Stimulated activated CD4-positive, alpha-beta T cell treated with anti-CD3 and anti-CD28 coated beads, Interleukin-4, amount 100 ng/mL, for 24 hours (primary cell): ENCODE measurements around the gene PDCD11.
"Not testable (repeated sequence)": the region's sequence is repeated elsewhere in the genome, so short reads cannot be mapped to it uniquely, and the experiment has no call there.

Source experiments
- DNase-seq: peaks from one replicate; pipeline ENCODE4 v3.0.0-alpha.2; 2020

The PDCD11 gene

GRCh38 chr10:103478671-103479070 lies 82.2 kb downstream of the PDCD11 start:
- DNase-seq: no peak

GRCh38 chr10:103479135-103479534 lies 82.7 kb downstream of the PDCD11 start, which contains the start of gene CALHM3:
CALHM3 (minus strand) TSS chr10:103479240; CDS start chr10:103479032, 208 bp downstream.
- DNase-seq: no peak

GRCh38 chr10:103480521-103480920 lies 84.1 kb downstream of the PDCD11 start:
- no peak for DNase-seq

GRCh38 chr10:103481974-103482531 lies 85.6 kb downstream of the PDCD11 start:
- DNase-seq: peak; percentile 36

GRCh38 chr10:103486635-103487409 lies 90.4 kb downstream of the PDCD11 start:
- DNase-seq: not testable (repeated sequence)

- DNase-seq: no peak
These were observed 90.9 kb downstream of the PDCD11 start for GRCh38 chr10:103487410-103487708.

GRCh38 chr10:103490986-103491314 lies 94.5 kb downstream of the PDCD11 start:
- no peak for DNase-seq

GRCh38 chr10:103491729-103492364 lies 95.4 kb downstream of the PDCD11 start:
- no peak for DNase-seq

GRCh38 chr10:103492655-103493261 lies 96.3 kb downstream of the PDCD11 start:
- no peak for DNase-seq

- DNase-seq: peak; percentile 11
These were observed 97.0 kb downstream of the PDCD11 start, which contains the start of gene NEURL1 for GRCh38 chr10:103493362-103493915. NEURL1 (plus strand) TSS chr10:103493705; CDS start chr10:103494388, 683 bp downstream.

- no peak for DNase-seq
These were observed 97.8 kb downstream of the PDCD11 start for GRCh38 chr10:103493916-103494877.

- no peak for DNase-seq
These were observed 98.9 kb downstream of the PDCD11 start for GRCh38 chr10:103495321-103495720.
